SJCRH30 (cell line): ENCODE measurements around the gene USP51. TPM values are rescaled to one million over a fixed set of nuclear protein-coding genes. Genes with fewer than 3 reads are reported as not detected.
"Not testable (repeated sequence)": the region's sequence is repeated elsewhere in the genome, so short reads cannot be mapped to it uniquely, and the experiment has no call there.

ENCODE experiments used
- DNase-seq, 2 experiments: peaks; one replicate each; pipeline ENCODE4 v3.0.0-alpha.2; 2015 to 2020
- H3K27ac ChIP-seq: fragments of 250-450 bp; sonication (Bioruptor Pico); 2 replicates; pipeline ENCODE4 v1.5.1; 2020; ENCODE audit warnings: mild to moderate bottlenecking, moderate library complexity
- H3K27me3 ChIP-seq: fragments of 250-450 bp; sonication (Bioruptor Pico); 2 replicates; pipeline ENCODE4 v1.5.1; 2020; ENCODE audit warnings: mild to moderate bottlenecking, moderate library complexity
- H3K36me3 ChIP-seq: fragments of 250-450 bp; sonication (Bioruptor Pico); 2 replicates; pipeline ENCODE4 v1.5.1; 2020; ENCODE audit warnings: mild to moderate bottlenecking, moderate library complexity
- H3K4me1 ChIP-seq: fragments of 250-450 bp; sonication (Bioruptor Pico); 2 replicates; pipeline ENCODE4 v1.5.1; 2020; ENCODE audit warnings: mild to moderate bottlenecking, moderate library complexity
- H3K4me3 ChIP-seq: fragments of 250-450 bp; sonication (Bioruptor Pico); 2 replicates; pipeline ENCODE4 v1.5.1; 2020; ENCODE audit warnings: mild to moderate bottlenecking, moderate library complexity
- H3K9me3 ChIP-seq: fragments of 250-450 bp; sonication (Bioruptor Pico); replicated peaks from 2 replicates; pipeline ENCODE4 v1.5.1; 2020; ENCODE audit warnings: mild to moderate bottlenecking, moderate library complexity
- total RNA-seq: library from RNA; depleted of rRNA; stranded (reverse); fragments of >200 nt; shearing (Covaris generic); gene quantifications from 2 replicates; pipeline ENCODE4 v1.2.3, GENCODE V29; 2014; rRNA removed

Gene USP51
- 1.2 and 1.8 TPM in 2 replicates for total RNA-seq

DNA sequence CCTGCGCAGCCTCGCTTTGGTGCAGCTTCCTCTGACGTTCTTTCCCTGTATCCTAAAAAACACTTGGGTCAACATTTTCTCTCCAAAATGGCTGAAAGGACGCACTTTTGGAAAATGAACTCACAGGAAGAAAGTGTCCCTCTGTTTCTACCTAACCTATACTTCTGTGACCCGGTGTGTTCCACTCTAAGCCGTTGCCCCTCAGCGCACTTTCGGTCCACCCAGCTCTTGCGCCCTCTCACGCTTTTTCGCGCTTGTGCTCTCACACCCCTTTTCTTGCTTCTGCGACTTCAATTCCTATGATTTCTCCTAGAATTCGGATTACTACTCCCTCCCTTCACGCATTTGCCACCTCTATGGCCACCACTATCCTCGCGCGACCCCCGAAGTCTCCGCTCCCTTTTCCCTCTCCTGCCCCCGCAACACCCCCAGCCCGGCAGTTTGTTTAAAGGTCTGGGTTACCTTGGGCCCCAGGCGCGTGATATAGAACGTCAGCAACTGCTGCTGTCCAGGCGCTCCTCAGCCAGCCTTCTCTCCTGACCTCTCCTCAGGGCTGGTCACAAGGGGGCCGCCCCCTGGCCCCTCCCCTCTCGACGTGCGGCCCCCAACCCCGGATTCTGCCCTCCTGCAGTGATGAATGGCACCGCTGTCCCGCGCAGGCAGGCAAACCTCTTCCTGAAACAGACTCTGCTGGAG lies at the start of gene USP51:
USP51 (minus strand) TSS at position 535 of the 696 bp plus-strand sequence. CDS start 909 bp downstream, outside the sequence.
- H3K9me3 ChIP-seq: no peaks in the 10 kb centered on the region
- no peaks in the 10 kb centered on the region for H3K4me1 ChIP-seq
- peak in 1 of 2 experiments; percentile 2 for DNase-seq
- H3K27me3 ChIP-seq: no peaks in the 10 kb centered on the region
- no peaks in the 10 kb centered on the region for H3K36me3 ChIP-seq
- peak within 1 kb of the TSS; percentile 61 for H3K27ac ChIP-seq
- H3K4me3 ChIP-seq: peak within 1 kb of the TSS; percentile 64

DNA sequence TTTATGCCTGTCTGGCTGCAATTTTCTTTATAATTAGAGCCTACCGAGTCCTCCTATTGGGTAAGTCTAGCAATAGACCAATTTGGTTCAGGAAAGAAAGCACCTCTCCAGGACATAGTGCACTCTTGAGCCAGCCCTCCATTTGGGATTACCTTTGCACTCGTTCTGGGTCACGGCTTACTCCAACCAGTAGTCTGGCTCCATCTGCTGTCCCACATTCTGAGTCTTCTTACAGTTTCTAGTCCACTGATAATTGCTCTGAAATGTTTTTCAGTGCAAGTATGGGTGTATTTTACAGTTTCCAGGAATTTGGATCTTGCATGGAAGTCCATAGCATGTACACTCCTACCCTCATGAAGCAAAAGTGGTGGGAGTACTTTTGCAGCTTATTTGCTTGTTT lies 34.8 kb upstream of the USP51 start:
- no peak for DNase-seq
- H3K36me3 ChIP-seq: no peaks in the 10 kb centered on the region
- H3K9me3 ChIP-seq: no peaks in the 10 kb centered on the region
- H3K4me1 ChIP-seq: no peaks in the 10 kb centered on the region
- H3K27ac ChIP-seq: no peak overlapping the region
- H3K4me3 ChIP-seq: no peak overlapping the region
- no peaks in the 10 kb centered on the region for H3K27me3 ChIP-seq

DNA sequence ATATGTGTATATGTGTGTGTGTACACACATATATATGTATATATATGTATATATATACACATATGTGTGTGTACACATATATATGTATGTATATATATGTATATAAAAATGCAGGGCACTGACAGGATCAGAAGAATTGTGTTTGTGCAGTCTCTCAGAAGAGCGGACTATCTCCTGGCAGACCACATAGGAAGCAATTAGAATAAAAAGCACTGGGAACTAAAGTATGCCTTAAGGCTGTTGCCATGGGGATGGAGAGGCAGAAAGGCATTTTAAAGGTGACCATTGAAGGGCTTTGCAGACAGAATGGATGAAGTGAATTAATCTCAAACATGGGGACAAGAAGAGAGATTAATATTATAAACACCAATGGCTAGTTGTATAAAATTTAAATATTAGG lies 33.7 kb upstream of the USP51 start:
- Histone ChIP-seq H3K4me1 (no peaks in the 10 kb centered on the region), H3K36me3 (no peaks in the 10 kb centered on the region), H3K27ac (no peak overlapping the region), H3K9me3 (no peaks in the 10 kb centered on the region), H3K27me3 (no peaks in the 10 kb centered on the region), H3K4me3 (no peak overlapping the region)
- DNase-seq: no peak

DNA sequence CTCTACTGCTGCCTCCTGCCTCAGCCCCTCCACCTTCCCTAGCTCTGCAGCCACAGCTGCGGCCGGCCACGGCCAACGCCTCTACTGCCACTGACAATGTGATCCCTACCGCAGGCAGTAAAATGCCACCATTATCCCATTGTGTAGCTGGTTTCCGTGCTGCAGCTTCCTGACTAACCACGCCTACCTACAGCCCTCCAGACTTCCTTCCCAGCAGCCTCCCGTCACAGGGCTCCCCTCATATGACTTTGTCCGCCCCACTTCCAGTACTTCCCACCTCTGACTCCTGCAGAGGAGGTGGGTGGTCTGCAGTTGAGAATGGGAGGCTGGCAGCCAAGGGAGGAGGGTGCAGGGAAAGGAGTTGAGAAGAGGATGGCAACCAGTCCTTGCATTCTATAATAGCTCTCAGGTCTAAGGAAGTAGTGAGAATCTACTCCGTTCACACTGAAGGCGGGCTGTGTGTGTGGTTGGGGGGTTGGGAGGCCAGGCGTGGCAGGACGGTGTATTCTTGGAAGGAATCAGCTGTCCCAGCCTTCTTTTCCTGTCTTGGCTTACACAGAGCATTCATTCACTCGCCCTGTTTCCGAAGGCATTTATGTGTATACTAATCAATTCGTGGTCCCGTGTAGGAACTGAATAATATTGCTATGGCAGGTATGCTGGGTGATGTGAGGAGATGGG lies 33.1 kb upstream of the USP51 start:
- no peaks in the 10 kb centered on the region for H3K9me3 ChIP-seq
- H3K4me3 ChIP-seq: no peak overlapping the region
- no peaks in the 10 kb centered on the region for H3K4me1 ChIP-seq
- no peaks in the 10 kb centered on the region for H3K27me3 ChIP-seq
- peak in 1 of 2 experiments; percentile 3 for DNase-seq
- H3K36me3 ChIP-seq: no peaks in the 10 kb centered on the region
- no peak overlapping the region for H3K27ac ChIP-seq

DNA sequence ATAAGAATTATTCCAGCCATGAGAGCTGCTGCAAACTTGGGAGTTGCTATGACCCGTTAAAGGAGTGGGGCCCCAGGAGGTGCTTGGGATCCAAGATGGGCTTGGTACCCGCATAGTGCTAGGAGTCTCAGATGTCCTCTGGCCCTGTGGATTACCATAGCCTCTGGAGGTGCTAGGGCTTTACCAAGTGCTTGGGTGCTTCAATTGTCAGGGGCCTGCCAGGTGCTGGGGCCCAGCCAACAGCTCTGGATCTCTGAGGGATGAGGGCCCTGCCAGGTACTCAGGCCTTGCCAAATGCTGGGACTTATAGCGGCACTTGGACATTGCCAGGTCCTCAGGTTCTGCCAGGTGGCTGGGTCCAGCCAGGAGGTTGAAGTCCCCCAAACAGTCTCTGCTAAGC lies 32.0 kb upstream of the USP51 start:
- H3K36me3 ChIP-seq: no peaks in the 10 kb centered on the region
- H3K27ac ChIP-seq: no peak overlapping the region
- DNase-seq: no peak
- H3K27me3 ChIP-seq: no peaks in the 10 kb centered on the region
- H3K9me3 ChIP-seq: no peaks in the 10 kb centered on the region
- H3K4me3 ChIP-seq: no peak overlapping the region
- no peaks in the 10 kb centered on the region for H3K4me1 ChIP-seq

DNA sequence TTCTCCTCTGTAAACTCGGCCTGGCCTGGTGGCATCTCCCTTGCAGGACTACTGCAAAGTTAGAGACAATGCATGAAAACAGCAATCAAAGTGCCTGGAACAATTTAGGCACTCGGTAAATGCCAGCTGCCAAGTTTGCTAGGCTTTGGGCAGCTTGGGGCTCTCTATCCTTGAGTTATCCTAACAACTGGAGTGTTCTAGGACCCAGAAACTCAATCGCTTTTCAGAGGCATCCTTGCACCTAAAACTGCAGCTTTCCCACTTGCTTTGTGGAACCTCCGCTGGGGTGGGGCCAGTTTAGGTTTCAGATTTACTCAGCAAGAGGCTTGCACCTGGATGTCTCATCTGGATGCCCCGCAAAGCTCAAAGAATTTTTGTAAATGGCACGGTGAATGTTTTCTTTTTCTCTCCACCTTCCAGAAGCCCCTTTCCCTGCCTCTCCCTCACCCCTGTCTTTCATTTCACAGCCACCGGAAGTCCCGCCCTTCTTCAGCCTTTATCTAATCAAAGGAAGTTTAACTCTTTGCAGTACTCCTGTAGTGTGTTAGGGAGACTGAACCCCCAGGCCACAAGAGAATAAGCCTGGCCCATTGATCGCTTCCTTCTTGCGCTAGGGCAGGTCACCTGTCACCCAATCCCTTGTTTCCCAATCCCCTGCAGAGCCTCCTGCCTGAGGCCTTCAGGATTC lies 27.3 kb upstream of the USP51 start:
- not testable (repeated sequence) for DNase-seq, H3K27ac ChIP-seq, H3K27me3 ChIP-seq

DNA sequence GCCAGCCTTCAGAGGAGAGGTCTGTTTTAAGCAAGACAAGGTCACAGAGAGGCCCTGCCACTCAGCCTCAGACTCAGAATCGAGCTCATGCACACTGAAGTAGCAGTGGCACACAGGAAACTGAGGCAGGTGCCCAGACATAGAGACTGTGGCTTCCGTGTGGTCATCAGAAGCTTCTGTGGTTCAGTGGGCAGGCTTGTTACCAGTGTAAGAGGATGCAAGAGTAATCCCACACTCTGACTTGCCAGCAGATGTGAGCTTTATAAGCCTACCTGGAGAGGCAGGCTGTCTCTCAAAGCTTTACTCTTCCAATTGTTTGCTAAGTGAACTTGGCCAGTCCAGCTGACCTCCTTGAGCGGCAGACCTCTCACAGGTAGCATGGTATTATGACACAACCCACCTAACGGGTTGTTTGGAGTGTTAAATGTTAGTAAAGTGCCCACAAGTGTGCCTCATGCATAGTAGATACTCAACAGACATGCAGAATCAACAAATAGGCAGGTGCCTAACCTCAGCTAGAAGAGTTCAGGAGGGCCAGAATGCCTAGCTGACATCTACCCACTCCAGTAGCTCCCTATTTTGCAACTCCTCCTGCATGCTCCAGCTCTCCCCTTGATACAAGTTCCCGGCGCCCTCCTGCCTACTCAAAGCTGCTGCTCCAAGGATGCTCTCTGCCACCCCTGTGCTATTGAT lies 23.5 kb upstream of the USP51 start:
- not testable (repeated sequence) for H3K36me3 ChIP-seq, H3K9me3 ChIP-seq, H3K27ac ChIP-seq, H3K4me3 ChIP-seq, H3K4me1 ChIP-seq, H3K27me3 ChIP-seq, DNase-seq

More for the DNA sequence above, 27.3 kb upstream of the USP51 start:
- H3K4me1 ChIP-seq, H3K9me3 ChIP-seq, H3K4me3 ChIP-seq, H3K36me3 ChIP-seq: not testable (repeated sequence)

DNA sequence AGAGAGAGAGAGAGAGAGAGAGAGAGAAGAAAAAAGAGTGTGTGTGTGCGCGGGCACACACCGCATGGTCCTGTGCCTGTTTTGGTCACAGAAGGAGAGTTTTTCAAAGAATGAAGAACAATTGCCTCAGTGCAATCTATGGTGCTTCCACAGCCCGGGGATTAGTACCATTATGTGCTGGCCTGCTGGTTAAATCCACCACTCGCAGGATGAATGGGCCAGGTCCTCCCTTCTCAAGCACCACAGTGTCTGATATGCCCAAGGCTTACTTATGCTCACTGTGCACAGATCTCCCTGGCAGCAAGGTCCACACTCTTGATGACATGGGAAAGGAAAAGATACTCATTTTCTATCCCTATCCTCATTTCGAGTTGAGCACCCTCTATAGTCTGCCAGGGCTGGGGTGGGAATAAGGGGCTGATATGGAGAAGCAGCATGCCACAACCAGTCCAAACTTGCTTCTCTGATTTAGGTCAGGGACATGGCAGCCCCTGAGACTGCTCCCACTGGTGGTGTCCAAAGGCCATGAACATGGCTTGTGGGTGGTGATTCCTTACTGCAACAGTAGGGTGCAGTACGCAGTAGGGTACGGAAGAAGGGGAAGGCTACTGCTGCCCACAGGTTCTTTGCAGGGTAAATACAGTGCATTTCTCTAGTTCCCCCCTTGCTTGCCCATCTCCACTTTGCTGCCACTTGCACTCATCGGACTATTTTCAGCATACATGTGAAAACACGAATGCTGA lies 18.9 kb upstream of the USP51 start:
- H3K27ac ChIP-seq, H3K4me1 ChIP-seq, H3K27me3 ChIP-seq, H3K9me3 ChIP-seq, H3K36me3 ChIP-seq, DNase-seq, H3K4me3 ChIP-seq: not testable (repeated sequence)

DNA sequence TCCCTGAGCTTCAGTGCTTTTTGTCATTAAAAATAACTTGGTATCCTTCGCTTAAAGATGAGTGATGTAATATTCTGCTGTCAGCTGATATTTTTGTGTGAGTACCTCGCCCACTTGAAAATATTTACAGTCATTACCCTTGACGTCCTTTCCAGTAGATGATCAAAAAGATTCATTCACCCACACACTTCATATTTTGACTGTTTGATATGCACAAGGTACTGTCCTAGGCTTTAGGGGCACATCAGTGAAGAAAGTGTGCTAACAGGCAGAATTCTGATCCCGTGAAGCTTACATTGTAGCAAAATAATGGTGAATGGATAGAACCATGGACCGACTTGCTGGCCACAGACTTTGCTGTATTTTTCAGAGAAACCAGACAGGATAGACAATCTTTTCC lies 18.1 kb upstream of the USP51 start:
- DNase-seq, H3K4me3 ChIP-seq, H3K27ac ChIP-seq, H3K27me3 ChIP-seq, H3K4me1 ChIP-seq, H3K36me3 ChIP-seq, H3K9me3 ChIP-seq: not testable (repeated sequence)

DNA sequence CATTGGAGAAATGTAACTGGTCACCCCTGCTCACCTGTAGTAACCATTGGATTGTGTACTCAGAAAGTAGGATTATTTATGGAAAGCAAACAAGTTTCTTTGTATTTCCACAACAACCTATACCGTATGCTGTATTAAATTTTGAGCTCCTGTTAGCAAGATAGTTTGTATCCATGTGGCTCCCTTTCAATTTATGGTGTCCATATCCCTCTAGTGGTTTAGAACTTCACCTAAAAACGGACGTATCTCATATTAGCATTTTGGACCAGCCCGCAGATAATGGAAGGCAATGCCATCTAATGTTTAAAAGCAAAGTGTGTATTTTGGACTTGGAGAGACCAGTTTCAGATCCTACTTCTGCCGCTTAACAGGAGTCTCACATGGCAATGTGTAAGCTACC lies 17.4 kb upstream of the USP51 start:
- not testable (repeated sequence) for H3K27ac ChIP-seq, DNase-seq, H3K9me3 ChIP-seq, H3K4me1 ChIP-seq, H3K27me3 ChIP-seq, H3K36me3 ChIP-seq, H3K4me3 ChIP-seq

DNA sequence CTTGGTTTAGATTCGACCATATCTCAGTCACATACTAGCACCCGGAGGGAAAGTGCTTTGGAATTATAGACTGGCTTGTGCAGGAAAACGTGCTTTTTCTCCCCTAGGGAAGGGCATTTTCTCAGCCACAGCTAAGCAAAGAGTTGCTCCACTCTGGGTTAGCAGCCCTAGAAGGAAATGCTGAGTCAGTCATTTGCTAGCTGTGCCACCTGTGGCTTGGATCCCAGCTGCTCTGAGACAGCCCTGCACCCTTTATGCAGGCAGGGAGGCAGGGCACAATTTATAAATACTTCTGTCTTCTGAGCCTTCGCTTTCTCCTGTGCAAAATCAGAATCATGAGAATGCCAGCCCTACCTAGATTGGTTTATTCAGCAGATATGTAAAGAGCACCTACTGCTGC lies 1.3 kb upstream of the USP51 start:
- H3K9me3 ChIP-seq: no peaks in the 10 kb centered on the region
- no peak for DNase-seq

DNA sequence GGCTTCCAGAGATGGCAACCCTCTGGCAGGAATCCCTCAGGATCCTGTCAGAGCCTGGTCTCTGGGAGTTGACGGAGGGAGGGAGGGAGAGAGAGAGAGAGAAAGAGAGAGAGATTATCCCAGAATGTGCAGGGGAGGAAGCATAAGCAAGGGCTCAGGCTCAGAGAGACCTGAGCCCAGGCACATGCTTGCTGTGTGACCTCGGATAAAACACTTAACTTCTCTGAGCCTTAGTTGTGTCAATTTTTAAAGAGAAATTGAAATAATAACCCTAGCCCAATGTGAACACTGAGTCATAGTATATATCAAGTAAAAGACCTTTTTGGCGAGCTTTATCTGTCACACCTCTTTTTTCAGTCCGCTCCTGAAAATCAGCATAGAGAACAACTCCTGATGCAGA lies 473 bp upstream of the USP51 start:
- Histone ChIP-seq H3K4me3 (peak overlapping the region; percentile 64; the same call in 1 of the 2 replicates), H3K36me3 (no peaks in the 10 kb centered on the region), H3K9me3 (no peaks in the 10 kb centered on the region), H3K27me3 (no peaks in the 10 kb centered on the region), H3K4me1 (no peaks in the 10 kb centered on the region), H3K27ac (no peak overlapping the region)
- DNase-seq: no peak

More for the DNA sequence above, 1.3 kb upstream of the USP51 start:
- H3K4me1 ChIP-seq: no peaks in the 10 kb centered on the region
- H3K27me3 ChIP-seq: no peaks in the 10 kb centered on the region
- H3K36me3 ChIP-seq: no peaks in the 10 kb centered on the region
- H3K27ac ChIP-seq: no peak overlapping the region
- no peak overlapping the region for H3K4me3 ChIP-seq

DNA sequence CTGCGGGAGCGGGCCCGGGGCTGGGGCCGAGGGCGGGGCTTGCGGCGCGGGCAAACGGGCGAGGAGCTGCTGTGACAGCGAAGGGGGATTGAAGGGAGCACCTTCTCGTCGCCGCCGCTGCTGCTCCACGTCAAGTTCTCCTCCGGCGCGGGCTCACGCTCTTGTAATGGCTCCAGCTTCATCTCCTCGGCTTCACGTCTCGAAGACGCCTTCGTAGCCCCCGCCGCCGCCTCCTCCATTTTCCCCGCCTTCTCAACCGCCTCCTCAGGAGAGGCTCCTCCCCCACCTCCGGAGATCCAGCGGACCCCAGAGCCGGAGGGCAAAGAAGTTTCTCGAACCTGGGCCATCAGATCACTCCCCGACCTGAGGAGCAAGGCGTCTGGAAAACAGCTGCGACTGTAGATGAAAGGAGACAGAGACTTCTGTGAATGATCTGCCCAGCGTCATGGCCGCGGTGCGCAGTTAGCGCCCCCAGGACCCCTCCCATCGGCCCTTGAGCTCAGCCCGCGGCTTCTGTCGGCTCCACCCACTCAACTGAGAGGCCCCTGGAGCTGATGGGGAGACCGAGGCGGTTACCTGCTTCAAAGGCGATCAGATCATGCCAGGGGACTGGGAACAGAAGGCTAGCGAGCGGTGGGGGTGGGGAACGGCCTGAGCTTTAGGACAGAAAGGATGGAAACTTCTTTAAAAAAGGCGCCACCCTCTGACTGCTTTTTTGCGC lies 895 bp downstream of the USP51 start:
- DNase-seq: peak; percentile 30 to 47
- Histone ChIP-seq H3K9me3 (no peaks in the 10 kb centered on the region), H3K36me3 (no peaks in the 10 kb centered on the region), H3K27ac (peak overlapping the region; percentile 61), H3K4me3 (peak overlapping the region; percentile 64), H3K27me3 (no peaks in the 10 kb centered on the region), H3K4me1 (no peaks in the 10 kb centered on the region)
